SK-N-SH treated with all-trans-retinoic acid at 6 μM for 48 hours (cell line): ENCODE data around the gene TBC1D16.

Source experiments
- ATAC-seq: fragments of 200-7000 bp; cut with Tn5 transposase; 3 replicates; pipeline ENCODE4 v1.9.1; 2020; ENCODE audit warnings: mild to moderate bottlenecking, moderate library complexity
- ARNTL ChIP-seq: fragments of 450-650 bp; formaldehyde crosslinking; IDR thresholded peaks from 2 replicates; pipeline ENCODE4 v1.5.0; 2020; ENCODE audit warnings: low read depth, mild to moderate bottlenecking, moderate library complexity, borderline replicate concordance
- BACH2 ChIP-seq: fragments of 250-450 bp; sonication (Bioruptor Pico); IDR thresholded peaks from 2 replicates; pipeline ENCODE4 v1.9.0; 2021; ENCODE audit warnings: mild to moderate bottlenecking, borderline replicate concordance
- CSDC2 ChIP-seq: fragments of 250-450 bp; sonication (Bioruptor Pico); IDR thresholded peaks from 2 replicates; pipeline ENCODE4 v1.5.0; 2020; ENCODE audit warnings: mild to moderate bottlenecking, moderate library complexity
- ESRRG ChIP-seq: fragments of 250-450 bp; sonication (Bioruptor Pico); IDR thresholded peaks from 2 replicates; pipeline ENCODE4 v1.6.1; 2021; ENCODE audit warnings: mild to moderate bottlenecking
- GLIS3 ChIP-seq: fragments of 250-450 bp; sonication (Bioruptor Pico); IDR thresholded peaks from 2 replicates; pipeline ENCODE4 v1.5.0; 2020; ENCODE audit warnings: mild to moderate bottlenecking, moderate library complexity
- ISL1 ChIP-seq: fragments of 250-450 bp; sonication (Bioruptor Pico); IDR thresholded peaks from 2 replicates; pipeline ENCODE4 v2.1.2; 2022; ENCODE audit warnings: mild to moderate bottlenecking, moderate library complexity
- OSR1 ChIP-seq: fragments of 250-450 bp; sonication (Bioruptor Pico); IDR thresholded peaks from 2 replicates; pipeline ENCODE4 v1.8.0; 2022; ENCODE audit warnings: moderate library complexity, mild to moderate bottlenecking, inconsistent platforms
- PATZ1 ChIP-seq: fragments of 250-450 bp; sonication (Bioruptor Pico); IDR thresholded peaks from 2 replicates; pipeline ENCODE4 v1.8.0; 2020; ENCODE audit warnings: mild to moderate bottlenecking, moderate library complexity, borderline replicate concordance
- PPARA ChIP-seq: fragments of 250-450 bp; sonication (Bioruptor Pico); IDR thresholded peaks from 2 replicates; pipeline ENCODE4 v1.5.0; 2020; ENCODE audit warnings: mild to moderate bottlenecking, borderline replicate concordance
- SNAI2 ChIP-seq: fragments of 250-450 bp; sonication (Bioruptor Pico); IDR thresholded peaks from 2 replicates; pipeline ENCODE4 v1.5.0; 2020; ENCODE audit warnings: mild to moderate bottlenecking, moderate library complexity
- TOX ChIP-seq: fragments of 250-450 bp; sonication (Bioruptor Pico); IDR thresholded peaks from 2 replicates; pipeline ENCODE4 v1.8.0; 2021; ENCODE audit warnings: mild to moderate bottlenecking, moderate library complexity, borderline replicate concordance
- TSHZ2 ChIP-seq: fragments of 250-450 bp; sonication (Bioruptor Pico); IDR thresholded peaks from 2 replicates; pipeline ENCODE4 v1.5.0; 2020; ENCODE audit warnings: mild to moderate bottlenecking, moderate library complexity
- ZC3H10 ChIP-seq: fragments of 250-450 bp; sonication (Bioruptor Pico); IDR thresholded peaks from 2 replicates; pipeline ENCODE4 v1.5.1; 2021; ENCODE audit warnings: mild to moderate bottlenecking, moderate library complexity
- ZFP3 ChIP-seq: fragments of 250-450 bp; sonication (Bioruptor Pico); IDR thresholded peaks from 2 replicates; pipeline ENCODE4 v1.5.0; 2020; ENCODE audit warnings: mild to moderate bottlenecking, moderate library complexity
- ZFP30 ChIP-seq: fragments of 450-650 bp; formaldehyde crosslinking; IDR thresholded peaks from 2 replicates; pipeline ENCODE4 v1.5.0; 2022; ENCODE audit warnings: mild to moderate bottlenecking, moderate library complexity
- ZNF565 ChIP-seq: fragments of 450-650 bp; formaldehyde crosslinking; conservative IDR thresholded peaks from 2 replicates; pipeline ENCODE4 v1.5.0; 2020; ENCODE audit warnings: low read depth, mild to moderate bottlenecking, moderate library complexity
- ZNF70 ChIP-seq: fragments of 450-650 bp; formaldehyde crosslinking; IDR thresholded peaks from 2 replicates; pipeline ENCODE4 v1.5.0; 2020; ENCODE audit warnings: mild to moderate bottlenecking, moderate library complexity
- ZNF8 ChIP-seq: fragments of 450-650 bp; formaldehyde crosslinking; IDR thresholded peaks from 2 replicates; pipeline ENCODE4 v1.5.0; 2020; ENCODE audit warnings: mild to moderate bottlenecking, moderate library complexity
- TF ChIP-seq, protein P1 (sequence below): fragments of 250-450 bp; sonication (Bioruptor Pico); IDR thresholded peaks from 2 replicates; pipeline ENCODE4 v1.8.0; 2021; ENCODE audit warnings: low read depth, mild to moderate bottlenecking, moderate library complexity, borderline replicate concordance
- TF ChIP-seq, protein P2 (sequence below): fragments of 250-450 bp; sonication (Bioruptor Pico); IDR thresholded peaks from 2 replicates; pipeline ENCODE4 v1.5.1; 2021; ENCODE audit warnings: mild to moderate bottlenecking, moderate library complexity

Gene TBC1D16

DNA sequence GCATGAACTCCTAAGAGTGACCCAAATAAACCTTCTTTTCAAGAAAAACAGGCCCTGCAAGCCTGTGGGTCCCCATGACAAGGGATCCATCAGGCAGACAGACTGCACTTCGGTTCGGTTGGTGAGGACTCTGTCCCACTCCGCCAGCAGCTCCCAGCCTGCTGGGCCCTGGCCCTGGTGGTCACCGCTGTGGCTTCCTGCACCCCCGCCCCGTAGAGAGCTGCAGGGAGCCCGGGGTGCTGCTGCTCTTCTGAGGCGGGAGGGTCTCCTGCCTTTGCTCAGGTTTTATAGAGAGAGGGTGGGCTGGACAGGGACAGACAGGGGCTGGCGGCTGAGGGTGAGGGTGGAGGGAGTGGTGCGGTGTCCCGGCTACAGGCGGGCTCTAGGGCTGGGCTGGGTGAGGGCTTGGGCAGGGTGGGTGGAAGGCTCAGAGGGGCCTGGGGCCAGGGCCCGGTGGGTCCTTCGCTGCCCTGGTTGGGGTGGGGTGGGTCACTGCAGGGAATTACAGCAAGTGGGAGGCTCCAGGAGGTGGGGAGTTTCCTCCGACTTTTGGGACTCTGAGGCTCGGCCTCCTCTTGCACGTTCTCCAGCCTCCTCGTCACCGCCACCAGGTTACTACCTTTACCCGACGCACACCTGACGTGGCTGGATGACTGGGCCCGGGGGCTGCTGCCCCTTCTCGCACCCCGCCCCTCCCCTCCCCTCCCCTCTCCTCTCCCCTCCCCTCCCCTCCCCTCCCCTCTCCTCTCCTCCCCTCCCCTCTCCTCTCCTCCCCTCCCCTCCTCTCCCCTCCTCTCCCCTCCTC, 106.2 kb downstream of the TBC1D16 start (continued):
- TF ChIP-seq, protein P1, sequence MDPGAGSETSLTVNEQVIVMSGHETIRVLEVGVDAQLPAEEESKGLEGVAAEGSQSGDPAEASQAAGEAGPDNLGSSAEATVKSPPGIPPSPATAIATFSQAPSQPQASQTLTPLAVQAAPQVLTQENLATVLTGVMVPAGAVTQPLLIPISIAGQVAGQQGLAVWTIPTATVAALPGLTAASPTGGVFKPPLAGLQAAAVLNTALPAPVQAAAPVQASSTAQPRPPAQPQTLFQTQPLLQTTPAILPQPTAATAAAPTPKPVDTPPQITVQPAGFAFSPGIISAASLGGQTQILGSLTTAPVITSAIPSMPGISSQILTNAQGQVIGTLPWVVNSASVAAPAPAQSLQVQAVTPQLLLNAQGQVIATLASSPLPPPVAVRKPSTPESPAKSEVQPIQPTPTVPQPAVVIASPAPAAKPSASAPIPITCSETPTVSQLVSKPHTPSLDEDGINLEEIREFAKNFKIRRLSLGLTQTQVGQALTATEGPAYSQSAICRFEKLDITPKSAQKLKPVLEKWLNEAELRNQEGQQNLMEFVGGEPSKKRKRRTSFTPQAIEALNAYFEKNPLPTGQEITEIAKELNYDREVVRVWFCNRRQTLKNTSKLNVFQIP (CRISPR knock-in tag) = no peak
- TF ChIP-seq ZFP30 (CRISPR knock-in tag) = no peak

GRCh38 chr17:79928502-79929256, 107.0 kb downstream of the TBC1D16 start:
- ATAC-seq = no peak
- TF ChIP-seq GLIS3 (no peak), CSDC2 (CRISPR knock-in tag) (no peak), ZNF70 (no peak), ZNF8 (CRISPR knock-in tag) (no peak), OSR1 (CRISPR knock-in tag) (no peak)

DNA sequence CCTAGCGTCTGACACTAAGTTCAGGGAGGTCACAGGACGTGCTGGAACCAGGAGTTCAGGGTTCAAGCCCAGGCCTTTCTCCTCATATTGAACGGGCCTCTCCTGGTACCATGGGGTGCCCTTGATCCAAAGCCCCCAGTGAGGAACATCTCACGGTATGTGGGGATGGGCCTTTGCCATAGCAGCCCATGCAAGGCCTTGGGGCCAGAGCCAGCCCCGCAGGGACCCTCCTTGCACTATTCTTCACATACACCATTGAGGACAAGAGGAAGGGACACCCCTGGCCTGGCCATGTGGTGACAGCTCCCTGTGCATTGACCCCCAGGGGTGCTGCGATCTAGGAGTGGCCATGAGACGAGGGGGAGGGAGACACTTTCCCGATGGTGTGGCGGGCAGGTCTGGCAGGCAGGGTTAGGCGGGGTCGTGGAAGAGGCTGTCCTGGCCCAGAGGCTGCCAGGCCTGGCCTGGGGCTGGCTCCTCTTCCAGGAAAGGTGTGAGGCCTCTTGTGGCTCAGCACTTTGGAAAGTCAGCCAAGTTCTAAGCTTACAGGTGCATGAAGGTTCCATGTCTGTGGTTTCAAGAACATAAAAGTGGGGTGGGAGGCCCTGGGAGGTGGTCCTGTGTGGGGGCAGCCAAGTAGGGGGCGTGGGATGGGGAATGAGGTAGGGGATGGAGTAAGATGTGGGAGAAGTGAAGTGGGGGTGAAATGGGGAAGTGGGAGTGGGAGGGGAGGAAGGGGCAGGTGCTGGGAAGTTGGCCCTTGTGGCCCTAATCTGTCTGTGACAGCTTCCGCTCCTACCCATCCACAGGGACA, 107.8 kb downstream of the TBC1D16 start:
- no peak for ATAC-seq
- no peak for TF ChIP-seq ZFP3 (CRISPR knock-in tag)
- no peak for TF ChIP-seq ESRRG (CRISPR knock-in tag)
- no peak for TF ChIP-seq SNAI2 (CRISPR knock-in tag)
- TF ChIP-seq CSDC2 (CRISPR knock-in tag) = no peak
- TF ChIP-seq ZNF70 = no peak
- TF ChIP-seq, protein P1 (CRISPR knock-in tag) = no peak
- TF ChIP-seq, protein P2, sequence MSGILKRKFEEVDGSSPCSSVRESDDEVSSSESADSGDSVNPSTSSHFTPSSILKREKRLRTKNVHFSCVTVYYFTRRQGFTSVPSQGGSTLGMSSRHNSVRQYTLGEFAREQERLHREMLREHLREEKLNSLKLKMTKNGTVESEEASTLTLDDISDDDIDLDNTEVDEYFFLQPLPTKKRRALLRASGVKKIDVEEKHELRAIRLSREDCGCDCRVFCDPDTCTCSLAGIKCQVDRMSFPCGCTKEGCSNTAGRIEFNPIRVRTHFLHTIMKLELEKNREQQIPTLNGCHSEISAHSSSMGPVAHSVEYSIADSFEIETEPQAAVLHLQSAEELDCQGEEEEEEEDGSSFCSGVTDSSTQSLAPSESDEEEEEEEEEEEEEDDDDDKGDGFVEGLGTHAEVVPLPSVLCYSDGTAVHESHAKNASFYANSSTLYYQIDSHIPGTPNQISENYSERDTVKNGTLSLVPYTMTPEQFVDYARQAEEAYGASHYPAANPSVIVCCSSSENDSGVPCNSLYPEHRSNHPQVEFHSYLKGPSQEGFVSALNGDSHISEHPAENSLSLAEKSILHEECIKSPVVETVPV (CRISPR knock-in tag) = no peak
- no peak for TF ChIP-seq ZFP30 (CRISPR knock-in tag)
- no peak for TF ChIP-seq ISL1 (CRISPR knock-in tag)
- TF ChIP-seq TSHZ2 (CRISPR knock-in tag) = no peak
- no peak for TF ChIP-seq ZNF565 (CRISPR knock-in tag)
- no peak for TF ChIP-seq GLIS3
- TF ChIP-seq PPARA (CRISPR knock-in tag) = no peak
- TF ChIP-seq ARNTL (CRISPR knock-in tag) = no peak
- no peak for TF ChIP-seq ZNF8 (CRISPR knock-in tag)
- TF ChIP-seq BACH2 = no peak
- no peak for TF ChIP-seq ZC3H10 (CRISPR knock-in tag)
- no peak for TF ChIP-seq TOX
- no peak for TF ChIP-seq PATZ1 (CRISPR knock-in tag)
- no peak for TF ChIP-seq OSR1 (CRISPR knock-in tag)
